ENCODE measurements around the gene CLEC10A.
"Not testable (repeated sequence)": the region's sequence is repeated elsewhere in the genome, so short reads cannot be mapped to it uniquely, and the experiment has no call there.

The CLEC10A gene, protein sequence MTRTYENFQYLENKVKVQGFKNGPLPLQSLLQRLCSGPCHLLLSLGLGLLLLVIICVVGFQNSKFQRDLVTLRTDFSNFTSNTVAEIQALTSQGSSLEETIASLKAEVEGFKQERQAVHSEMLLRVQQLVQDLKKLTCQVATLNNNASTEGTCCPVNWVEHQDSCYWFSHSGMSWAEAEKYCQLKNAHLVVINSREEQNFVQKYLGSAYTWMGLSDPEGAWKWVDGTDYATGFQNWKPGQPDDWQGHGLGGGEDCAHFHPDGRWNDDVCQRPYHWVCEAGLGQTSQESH

DNA sequence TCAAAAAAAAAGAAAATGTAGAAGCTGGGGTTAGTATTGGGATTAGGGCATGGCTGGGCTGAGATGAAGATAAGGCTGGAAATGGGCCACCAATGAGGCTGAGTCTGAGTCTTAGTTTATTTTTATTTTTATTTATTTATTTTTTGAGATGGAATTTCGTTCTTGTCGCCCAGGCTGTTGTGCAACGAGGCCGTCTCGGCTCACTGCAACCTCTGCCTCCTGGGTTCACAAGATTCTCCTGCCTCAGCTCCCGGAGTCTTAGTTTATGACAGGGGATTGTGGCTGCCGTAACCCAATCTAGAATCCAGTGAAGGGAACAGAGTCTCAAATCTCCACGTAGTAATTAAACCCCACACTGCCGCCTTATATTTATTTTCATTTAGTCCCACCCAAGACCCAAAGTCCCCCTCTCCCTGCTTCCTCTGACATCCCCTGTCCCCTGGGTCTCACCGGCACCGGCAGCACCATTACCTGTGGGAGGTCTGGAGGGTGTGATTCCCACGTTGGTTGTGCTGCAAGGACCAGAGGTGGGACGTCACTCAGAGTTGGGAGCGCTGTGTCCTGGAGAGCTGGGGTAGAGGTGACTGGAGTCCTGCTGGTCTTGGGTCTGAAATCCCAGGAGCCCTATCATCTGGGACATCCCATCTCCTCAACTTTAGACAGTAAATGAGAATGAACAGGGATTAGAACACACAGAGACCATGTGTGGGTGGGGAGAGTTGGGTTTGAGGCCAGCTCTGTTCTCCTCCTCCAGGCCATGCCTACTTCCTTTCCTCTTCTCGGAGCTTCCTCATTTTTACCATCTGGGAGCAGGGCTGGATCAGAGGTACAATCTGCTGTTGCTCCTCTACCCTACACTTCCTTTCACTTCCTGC lies at the start of gene CLEC10A:
CLEC10A (minus strand) TSS at position 671 of the 875 bp plus-strand sequence. CDS start 1,439 bp downstream, outside the sequence.
- Histone ChIP-seq H3K4me3 (ENCODE audit: low read depth, low read length) (no peak within 1 kb of the TSS), H3K27me3 (ENCODE audit: insufficient read depth, low read depth, severe bottlenecking) (no peaks in the 10 kb centered on the region), H3K9me3 (ENCODE audit: severe bottlenecking) (peaks cover 6% of the 10 kb centered on the region), H3K36me3 (no peaks in the 10 kb centered on the region), H3K27ac (no peak within 1 kb of the TSS)
- TF ChIP-seq, protein P1, sequence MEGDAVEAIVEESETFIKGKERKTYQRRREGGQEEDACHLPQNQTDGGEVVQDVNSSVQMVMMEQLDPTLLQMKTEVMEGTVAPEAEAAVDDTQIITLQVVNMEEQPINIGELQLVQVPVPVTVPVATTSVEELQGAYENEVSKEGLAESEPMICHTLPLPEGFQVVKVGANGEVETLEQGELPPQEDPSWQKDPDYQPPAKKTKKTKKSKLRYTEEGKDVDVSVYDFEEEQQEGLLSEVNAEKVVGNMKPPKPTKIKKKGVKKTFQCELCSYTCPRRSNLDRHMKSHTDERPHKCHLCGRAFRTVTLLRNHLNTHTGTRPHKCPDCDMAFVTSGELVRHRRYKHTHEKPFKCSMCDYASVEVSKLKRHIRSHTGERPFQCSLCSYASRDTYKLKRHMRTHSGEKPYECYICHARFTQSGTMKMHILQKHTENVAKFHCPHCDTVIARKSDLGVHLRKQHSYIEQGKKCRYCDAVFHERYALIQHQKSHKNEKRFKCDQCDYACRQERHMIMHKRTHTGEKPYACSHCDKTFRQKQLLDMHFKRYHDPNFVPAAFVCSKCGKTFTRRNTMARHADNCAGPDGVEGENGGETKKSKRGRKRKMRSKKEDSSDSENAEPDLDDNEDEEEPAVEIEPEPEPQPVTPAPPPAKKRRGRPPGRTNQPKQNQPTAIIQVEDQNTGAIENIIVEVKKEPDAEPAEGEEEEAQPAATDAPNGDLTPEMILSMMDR (IDR thresholded peaks at IDR 0.05; ENCODE audit: low read depth, low read length), result no peak
- no peak for DNase-seq

DNA sequence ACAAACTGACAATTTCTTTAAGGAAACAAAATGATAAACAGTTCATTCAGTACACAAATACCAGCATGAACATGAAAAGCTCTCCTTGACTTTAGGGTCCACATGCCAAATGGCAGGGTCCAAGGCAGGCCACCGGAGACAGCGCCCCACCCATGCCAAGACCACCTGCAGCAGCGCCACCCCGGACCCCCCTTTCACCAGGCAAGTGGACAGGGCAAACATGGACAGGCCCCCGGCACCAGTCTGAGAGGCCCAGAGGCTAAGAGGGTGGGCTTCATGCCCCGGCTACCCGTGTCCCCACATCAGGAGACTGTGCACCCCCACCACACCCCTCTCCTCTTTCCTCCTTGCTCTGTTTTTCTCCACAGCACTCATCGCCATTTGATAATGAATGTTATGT lies 49.3 kb upstream of the CLEC10A start:
- Histone ChIP-seq H3K4me3 (ENCODE audit: low read depth, low read length) (no peak overlapping the region), H3K9me3 (ENCODE audit: severe bottlenecking) (no peaks in the 10 kb centered on the region), H3K27me3 (ENCODE audit: insufficient read depth, low read depth, severe bottlenecking) (no peaks in the 10 kb centered on the region), H3K36me3 (no peaks in the 10 kb centered on the region), H3K27ac (no peak overlapping the region)
- no peak for DNase-seq
- TF ChIP-seq, protein P1 (IDR thresholded peaks at IDR 0.05; ENCODE audit: low read depth, low read length), result no peak

DNA sequence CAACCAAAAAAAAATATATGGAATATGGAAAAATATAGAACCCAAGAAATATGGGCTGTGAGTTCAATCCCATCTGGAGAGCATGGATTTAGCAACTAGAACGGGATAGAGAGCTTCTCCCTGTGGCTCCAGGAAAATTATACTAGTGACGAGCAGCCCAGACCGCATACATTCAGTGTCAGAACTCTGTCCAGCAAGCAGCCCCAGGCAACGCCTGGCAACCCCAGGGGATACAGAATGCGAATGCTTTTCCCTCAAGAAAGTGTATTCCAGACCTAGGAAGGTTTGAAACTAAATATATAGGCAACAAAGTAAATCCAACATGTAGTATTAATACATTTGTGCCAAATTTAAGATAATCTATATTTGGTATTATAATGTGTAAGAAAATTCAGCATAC lies 48.1 kb upstream of the CLEC10A start:
- Histone ChIP-seq H3K36me3 (no peaks in the 10 kb centered on the region), H3K27me3 (ENCODE audit: insufficient read depth, low read depth, severe bottlenecking) (no peaks in the 10 kb centered on the region), H3K27ac (no peak overlapping the region), H3K9me3 (ENCODE audit: severe bottlenecking) (no peaks in the 10 kb centered on the region), H3K4me3 (ENCODE audit: low read depth, low read length) (no peak overlapping the region)
- TF ChIP-seq, protein P1 (IDR thresholded peaks at IDR 0.05; ENCODE audit: low read depth, low read length), result no peak
- no peak for DNase-seq

DNA sequence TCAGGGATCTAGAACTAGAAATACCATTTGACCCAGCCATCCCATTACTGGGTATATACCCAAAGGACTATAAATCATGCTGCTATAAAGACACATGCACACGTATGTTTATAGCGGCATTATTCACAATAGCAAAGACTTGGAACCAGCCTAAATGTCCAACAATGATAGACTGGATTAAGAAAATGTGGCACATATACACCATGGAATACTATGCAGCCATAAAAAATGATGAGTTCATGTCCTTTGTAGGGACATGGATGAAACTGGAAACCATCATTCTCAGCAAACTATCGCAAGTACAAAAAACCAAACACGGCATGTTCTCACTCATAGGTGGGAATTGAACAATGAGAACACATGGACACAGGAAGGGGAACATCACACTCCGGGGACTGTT lies 47.5 kb upstream of the CLEC10A start:
- H3K4me3 ChIP-seq (ENCODE audit: low read depth, low read length); H3K36me3 ChIP-seq; H3K9me3 ChIP-seq (ENCODE audit: severe bottlenecking); H3K27me3 ChIP-seq (ENCODE audit: insufficient read depth, low read depth, severe bottlenecking); H3K27ac ChIP-seq; DNase-seq: not testable (repeated sequence)

DNA sequence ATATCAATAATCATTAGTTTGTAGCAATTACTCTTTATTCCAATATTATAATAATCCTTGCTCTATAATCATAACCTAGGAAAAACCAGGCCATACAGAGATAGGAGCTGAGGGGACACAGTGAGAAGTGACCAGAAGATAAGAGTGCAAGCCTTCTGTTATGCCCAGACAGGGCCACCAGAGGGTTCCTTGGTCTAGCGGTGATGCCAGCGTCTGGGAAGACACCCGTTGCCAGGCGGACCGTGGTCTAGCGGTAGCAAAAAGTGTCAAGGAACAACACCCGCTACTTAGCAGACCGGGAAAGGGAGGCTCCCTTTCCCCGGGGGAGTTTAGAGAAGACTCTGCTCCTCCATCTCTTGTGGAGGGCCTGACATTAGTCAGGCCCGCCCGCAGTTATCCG lies 46.3 kb upstream of the CLEC10A start:
- not testable (repeated sequence) for H3K27me3 ChIP-seq (ENCODE audit: insufficient read depth, low read depth, severe bottlenecking); H3K4me3 ChIP-seq (ENCODE audit: low read depth, low read length); H3K9me3 ChIP-seq (ENCODE audit: severe bottlenecking); DNase-seq; H3K36me3 ChIP-seq; H3K27ac ChIP-seq

DNA sequence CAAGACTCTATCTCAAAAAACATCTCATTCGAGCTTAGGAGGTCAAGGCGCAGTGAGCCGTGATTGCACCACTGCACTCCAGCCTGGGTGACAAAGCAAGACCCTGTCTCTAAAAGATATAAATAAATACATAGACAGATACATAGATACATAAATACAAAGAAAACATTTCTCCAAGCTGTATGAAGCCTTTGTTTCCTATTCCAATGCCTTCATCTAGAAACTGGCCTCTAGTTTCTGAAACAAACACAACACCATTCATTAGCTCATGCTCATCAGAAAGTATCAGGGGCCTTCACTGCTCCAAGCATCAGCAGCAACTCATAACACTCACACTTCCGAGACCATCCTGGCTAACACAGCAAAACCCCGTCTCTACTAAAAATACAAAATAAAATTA lies 44.9 kb upstream of the CLEC10A start:
- H3K36me3 ChIP-seq, result no peaks in the 10 kb centered on the region
- no peaks in the 10 kb centered on the region for H3K27me3 ChIP-seq (ENCODE audit: insufficient read depth, low read depth, severe bottlenecking)
- no peak for DNase-seq
- no peaks in the 10 kb centered on the region for H3K9me3 ChIP-seq (ENCODE audit: severe bottlenecking)
- no peak overlapping the region for H3K4me3 ChIP-seq (ENCODE audit: low read depth, low read length)
- H3K27ac ChIP-seq, result no peak overlapping the region
- TF ChIP-seq, protein P1 (IDR thresholded peaks at IDR 0.05; ENCODE audit: low read depth, low read length), result no peak

Measured in WERI-Rb-1 (cell line).